NCI-H524 treated with DMSO at 0.1 percent for 48 hours (cell line): ENCODE data around the gene NUP210.
"Not testable (repeated sequence)": the region's sequence is repeated elsewhere in the genome, so short reads cannot be mapped to it uniquely, and the experiment has no call there.

ENCODE experiments used
- DNase-seq: peaks from one replicate; lab custom pipeline; 2025; lab: John Stamatoyannopoulos, UW

The NUP210 gene

GRCh38 chr3:13406190-13406589, 13.9 kb downstream of the NUP210 start:
- no peak for DNase-seq

DNA sequence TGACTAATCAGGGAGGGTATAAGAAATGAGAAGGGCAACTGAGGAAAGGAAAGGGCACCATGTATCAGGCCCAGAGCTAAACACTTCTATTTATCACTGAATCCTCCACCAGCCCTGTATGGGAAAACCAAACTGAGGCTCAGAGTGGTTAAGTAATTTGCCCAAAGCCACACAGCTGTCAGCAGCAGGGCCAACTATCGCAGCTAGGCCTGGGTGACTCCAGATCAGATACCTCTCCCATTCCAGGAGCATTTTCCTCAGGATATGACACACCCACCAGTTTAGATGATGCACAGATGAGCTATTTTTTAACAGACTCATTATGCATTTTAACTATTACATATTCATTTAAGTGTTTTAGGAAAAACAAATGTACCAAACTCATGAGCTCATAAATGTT, 14.5 kb downstream of the NUP210 start:
- no peak for DNase-seq

- DNase-seq, result no peak
Measured at GRCh38 chr3:13404626-13405452, 15.3 kb downstream of the NUP210 start.

GRCh38 chr3:13403847-13404246, 16.3 kb downstream of the NUP210 start:
- DNase-seq, result no peak

DNA sequence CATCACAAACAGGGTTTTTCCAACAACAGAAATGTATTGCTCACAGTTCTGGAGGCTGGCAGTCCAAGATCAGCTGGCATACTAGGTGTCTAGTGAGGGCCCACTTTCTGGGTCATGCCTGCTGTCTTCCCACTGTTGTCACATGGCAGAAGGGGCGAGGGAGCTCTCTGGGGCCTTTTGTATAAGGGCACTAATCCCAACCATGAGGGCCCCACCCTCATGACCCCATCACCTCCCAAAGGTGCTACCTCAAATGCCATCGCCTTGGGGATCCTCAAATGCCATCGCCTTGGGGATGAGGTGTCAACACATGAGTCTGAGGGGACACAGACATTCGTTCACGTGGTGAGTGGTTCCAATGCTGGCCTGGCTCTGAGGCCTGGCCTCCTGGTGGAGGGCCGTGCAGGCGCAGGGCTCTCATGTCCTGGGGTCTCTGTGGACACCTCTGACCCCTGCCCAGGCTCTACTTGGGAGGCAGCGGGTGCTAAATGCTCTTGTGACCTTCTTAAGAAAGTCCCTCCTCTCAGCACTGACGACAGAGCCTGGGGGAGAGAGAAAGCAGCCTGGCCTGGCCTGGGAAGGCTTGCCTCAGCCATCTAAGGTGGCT, 16.8 kb downstream of the NUP210 start:
- no peak for DNase-seq

GRCh38 chr3:13401149-13401548, 19.0 kb downstream of the NUP210 start:
- DNase-seq, result no peak

DNA sequence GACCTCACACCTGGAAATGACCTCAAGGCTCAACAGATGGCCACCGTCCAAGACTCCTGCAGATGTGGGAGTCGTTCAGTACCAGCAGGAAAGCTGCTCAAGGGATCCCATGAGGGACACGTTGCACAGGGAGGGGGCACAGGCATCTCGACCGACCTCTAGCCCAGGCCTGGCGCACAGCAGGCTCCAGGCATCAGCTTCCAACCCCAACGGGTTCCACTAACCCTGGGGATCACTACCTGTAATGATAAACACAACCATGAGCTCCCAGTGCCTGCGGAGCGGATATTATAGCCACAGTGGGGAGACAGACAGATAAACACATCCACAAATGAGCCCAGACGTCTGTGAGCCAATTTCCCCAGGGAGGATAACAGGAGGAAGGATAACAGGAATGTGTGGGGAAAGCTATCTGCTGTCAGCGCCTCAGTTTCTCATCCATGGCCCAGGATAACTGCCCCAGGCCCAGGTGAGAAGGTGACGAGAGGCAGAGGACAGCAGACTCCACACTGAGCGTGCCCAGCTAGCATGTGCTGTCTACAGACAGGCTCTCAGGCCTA, 19.9 kb downstream of the NUP210 start:
- no peak for DNase-seq

DNA sequence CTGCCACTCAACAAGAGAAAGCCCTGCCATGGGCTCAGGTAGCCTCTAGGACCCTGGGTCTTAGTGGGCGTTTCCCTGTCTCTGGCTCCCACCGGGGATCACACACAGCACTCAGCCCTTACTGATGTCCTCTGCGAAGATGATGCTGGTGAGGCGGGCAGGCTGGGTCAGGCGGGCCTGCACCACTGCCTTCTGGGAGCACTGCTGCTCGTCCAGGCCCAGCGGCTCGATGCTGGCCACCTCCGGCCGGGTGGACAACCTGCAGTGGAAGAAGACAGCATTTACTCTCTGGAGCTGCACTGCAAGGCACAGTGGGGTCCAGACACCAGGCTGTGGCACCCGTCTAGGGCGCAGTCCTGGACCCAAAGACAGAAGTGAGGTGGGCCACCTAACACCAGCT, 20.5 kb downstream of the NUP210 start:
- no peak for DNase-seq

DNA sequence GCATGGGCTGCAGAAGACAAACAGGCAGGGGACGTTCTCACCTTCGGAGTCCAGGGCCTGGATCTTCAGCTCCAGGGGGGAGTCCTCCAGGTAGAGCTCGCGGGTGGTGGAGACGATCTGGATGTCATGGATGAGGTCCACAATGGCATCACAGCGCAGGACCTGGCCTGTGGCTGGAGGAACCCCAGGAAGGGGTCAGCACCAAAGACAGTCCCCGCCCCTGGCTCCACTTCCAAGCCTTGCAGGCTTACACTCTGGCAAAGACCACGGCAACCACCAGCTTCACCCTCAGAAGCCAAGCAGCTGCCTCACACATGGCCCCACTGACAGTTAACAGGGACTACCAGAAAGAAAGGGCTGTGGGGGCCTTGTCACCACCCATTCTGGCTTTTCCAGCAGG, 22.8 kb downstream of the NUP210 start:
- no peak for DNase-seq

GRCh38 chr3:13394363-13394762, 25.8 kb downstream of the NUP210 start:
- DNase-seq, result no peak

- DNase-seq, result no peak
Measured at GRCh38 chr3:13393427-13394360, 26.4 kb downstream of the NUP210 start.

DNA sequence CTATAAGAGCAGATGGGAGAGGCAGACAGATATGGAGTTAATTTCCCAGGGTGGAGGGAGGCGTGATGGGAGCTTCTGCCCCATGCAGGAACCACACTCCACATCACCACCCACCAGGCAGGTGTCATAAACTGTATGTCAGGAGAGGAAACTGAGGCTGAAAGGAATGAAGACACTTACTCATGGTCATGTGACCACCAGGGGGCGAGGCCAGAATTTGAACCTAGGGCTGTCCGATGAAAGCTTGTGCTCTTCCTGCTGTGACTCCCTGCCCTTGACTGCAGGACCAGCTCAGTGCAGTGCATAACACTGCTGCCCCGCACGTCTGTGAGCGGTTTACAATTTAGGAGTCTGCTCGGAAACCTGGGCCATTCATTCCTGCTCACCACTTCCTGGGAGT, 28.8 kb downstream of the NUP210 start:
- DNase-seq, result no peak

DNA sequence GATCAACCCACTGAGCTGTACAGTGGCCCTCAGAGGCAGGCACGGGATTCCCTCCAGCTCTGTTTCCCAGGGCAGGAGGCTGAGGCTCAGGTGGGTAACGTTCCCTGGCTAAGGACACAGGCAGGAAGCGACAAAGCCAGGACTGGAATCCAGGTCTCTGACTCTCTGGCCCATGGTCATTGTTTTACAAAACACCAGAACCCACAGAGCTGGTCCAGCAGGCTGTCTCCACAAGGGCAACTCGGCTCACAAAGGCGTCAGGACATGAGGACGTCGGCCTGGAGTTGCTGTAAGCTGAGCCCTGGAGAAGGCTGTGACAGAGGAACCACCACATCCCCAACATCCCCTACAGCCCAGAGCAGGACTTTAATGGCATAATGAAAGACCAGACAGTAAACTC, 30.7 kb downstream of the NUP210 start:
- no peak for DNase-seq

GRCh38 chr3:13388816-13389215, 31.3 kb downstream of the NUP210 start:
- DNase-seq, result no peak

DNA sequence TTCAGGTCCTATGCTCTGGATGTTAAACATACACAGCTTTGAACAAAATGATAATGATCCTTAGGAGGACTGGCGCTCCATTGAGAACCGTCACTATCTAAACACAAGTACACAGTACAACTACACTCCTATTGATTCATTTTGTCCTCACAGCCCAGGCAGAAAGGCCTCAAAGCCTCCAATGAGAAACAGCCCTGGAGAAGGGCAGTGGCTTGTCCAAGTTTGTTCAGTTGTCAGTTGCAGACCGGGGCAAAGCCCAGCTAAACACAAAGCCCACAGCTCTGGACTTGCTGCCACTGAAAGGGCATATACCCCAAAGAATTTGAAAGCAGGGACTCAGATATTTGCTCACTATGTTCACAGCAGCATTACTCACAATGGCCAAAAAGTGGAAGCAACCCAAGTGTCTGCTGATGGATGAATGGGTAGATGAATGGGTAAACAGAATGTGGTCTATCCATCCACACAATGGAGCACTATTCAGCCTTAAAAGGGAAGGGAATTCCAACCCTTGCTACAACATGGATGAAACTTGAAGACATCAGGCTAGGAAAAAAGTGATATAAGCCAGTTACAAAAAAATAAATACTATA, 34.7 kb downstream of the NUP210 start:
- no peak for DNase-seq

DNA sequence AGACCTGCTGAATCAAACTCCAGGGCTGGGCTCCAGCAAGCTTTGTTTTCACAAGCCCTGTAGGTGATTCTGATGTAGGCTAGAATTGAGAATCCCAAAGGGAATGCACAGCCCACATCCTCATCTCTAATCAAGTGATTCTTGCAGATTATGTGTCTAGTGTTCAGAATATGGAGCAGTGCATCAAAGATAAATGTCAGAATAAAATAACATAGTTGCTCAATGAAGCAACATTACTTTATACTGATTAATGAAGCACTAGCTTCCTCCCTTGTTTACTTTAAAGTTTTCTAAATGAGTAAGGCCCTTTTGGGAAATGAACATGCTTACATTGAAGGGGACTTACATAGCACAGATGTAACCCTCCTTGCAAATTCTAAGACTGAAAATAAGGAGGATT, 39.2 kb downstream of the NUP210 start:
- DNase-seq, result no peak

- no peak for DNase-seq
Measured at GRCh38 chr3:13379201-13379830, 40.8 kb downstream of the NUP210 start.

DNA sequence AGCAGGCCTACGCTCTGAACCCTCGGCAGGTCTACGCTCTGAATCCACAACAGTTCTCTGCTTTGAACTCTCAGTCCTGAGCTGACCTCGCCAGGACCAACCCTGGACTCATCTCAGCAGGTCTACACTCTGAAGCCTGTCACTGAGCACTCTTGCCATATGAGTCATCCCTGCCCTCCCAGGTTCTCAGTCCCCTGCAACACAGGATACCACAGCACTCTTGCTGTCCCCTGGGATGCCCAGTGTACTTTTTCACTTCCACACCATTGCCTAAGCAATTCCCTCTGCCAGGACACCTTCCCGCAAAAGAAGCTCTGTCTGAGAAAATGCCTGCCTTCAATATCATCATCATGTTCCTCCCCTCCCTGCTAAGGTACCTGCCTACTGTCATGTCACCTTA, 42.0 kb downstream of the NUP210 start:
- DNase-seq, result no peak

DNA sequence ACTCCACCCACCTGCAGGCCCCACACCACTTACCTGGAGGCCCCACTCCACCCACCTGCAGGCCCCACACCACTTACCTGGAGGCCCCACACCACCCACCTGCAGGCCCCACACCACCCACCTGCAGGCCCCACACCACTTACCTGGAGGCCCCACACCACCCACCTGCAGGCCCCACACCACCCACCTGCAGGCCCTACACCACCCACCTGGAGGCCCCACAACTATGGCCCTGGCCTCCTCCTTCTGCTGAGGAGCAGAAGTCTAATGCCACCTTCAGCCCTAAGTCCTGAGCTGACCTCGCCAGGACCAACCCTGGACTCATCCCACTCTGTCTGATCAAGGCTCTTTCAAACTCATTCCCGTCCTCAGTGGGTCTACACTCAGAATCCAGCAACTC, 42.4 kb downstream of the NUP210 start:
- not testable (repeated sequence) for DNase-seq

DNA sequence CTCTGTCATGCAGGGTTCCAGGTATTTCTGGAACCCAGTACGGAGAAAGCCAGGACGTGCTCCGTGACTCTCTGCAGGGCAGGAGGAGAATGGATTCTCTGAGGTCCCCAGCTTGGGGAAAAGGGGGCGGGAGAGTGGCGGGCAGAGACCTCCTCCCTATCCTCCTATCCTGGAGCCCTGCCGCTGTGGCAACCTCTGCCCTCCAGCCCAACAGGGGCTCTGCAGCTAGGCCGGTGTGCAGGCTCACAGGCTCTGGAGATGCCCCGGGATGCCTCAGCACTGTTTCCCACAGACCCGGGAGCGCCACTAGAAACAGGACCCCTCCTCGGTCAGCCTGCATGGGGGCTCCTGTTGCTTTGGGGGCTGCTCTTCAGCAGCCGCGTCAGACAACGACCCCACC, 43.1 kb downstream of the NUP210 start:
- DNase-seq, result no peak

DNA sequence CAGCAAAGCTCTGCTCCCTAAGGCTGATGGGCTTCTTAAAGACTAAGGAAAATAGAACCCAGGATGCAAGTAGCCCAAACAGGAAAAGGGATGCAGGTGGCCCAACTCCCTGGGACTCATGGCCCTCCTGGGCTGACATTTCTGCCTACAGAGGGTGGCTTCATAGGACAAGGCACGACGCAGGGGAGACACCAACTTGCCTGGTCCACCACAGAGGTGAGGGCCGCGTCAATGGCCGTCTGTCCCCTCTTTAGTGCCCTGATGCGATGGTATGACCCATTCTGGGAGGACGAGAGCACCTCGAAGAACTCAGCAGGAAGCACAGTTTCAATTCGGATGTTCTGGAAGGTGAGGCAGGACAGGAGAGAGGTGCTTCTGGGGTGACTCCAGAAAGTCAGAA, 44.0 kb downstream of the NUP210 start:
- no peak for DNase-seq

DNA sequence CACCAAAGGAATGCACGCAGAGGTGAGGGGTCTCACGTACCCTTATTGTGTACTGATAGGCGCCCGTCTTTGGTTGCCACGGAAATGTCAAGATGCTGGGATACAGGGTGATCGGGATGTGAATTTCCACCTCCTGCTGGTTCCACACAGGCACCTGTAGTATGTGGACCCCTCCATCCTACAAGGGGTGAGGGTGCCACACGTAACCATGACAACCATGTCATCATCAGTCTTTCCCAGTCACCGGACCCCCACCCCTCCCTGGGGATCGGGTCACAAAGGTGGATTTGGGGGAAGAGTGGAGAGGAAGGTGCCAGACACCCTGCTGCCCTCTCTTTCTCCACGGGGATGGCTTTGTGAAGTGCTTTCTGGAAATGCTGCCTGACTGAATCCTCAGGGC, 44.7 kb downstream of the NUP210 start:
- DNase-seq, result no peak
